HepG2 (cell line): ENCODE results near the gene PTPRM. TPM values are rescaled to one million over a fixed set of nuclear protein-coding genes. Genes with fewer than 3 reads are reported as not detected.

Source experiments
- ATAC-seq: fragments of 200-7000 bp; cut with Tn5 transposase; 3 replicates; pipeline ENCODE4 v1.9.1; 2020; ENCODE audit warnings: mild to moderate bottlenecking, moderate library complexity
- BruUV-seq: library from RNA; stranded (reverse); fragments of 400-500 nt; replicated peaks from 2 replicates; lab custom pipeline; 2021; lab: Mats Ljungman, UMichigan
- CTCF ChIA-PET: fragments of 300-600 bp; formaldehyde crosslinking; extraction: SDS; loops from one replicate; lab custom pipeline; 2021; ENCODE audit warnings: low total read pairs, inconsistent platforms, low intra/inter-chr PET ratio; lab: Yijun Ruan, JAX
- POLR2A ChIA-PET: fragments of 350-600 bp; sonication (Branson Sonifier 250); formaldehyde crosslinking; loops from one replicate; lab custom pipeline; 2020; ENCODE audit warnings: antibody characterized with exemption, inconsistent platforms; lab: Yijun Ruan, JAX
- DNase-seq: peaks from one replicate; pipeline ENCODE4 v3.0.0-alpha.2; 2015; ENCODE audit warnings: low spot score
- FAIRE-seq: peaks from 3 replicates; lab custom pipeline; 2011; peaks lifted over from hg19 to GRCh38; lab: Jason Lieb, UNC
- H2AFZ ChIP-seq: one replicate; pipeline ENCODE4 v1.6.1; 2011; ENCODE audit warnings: low read length, inconsistent platforms
- H3K27ac ChIP-seq: fragments of 300-600 bp; 3 replicates; pipeline ENCODE4 v1.8.0; 2011; ENCODE audit warnings: mixed run types, mild to moderate bottlenecking, mixed read lengths, low read length, inconsistent platforms; ENCODE audit not compliant: insufficient read depth; ENCODE audit errors: extremely low read length
- H3K27me3 ChIP-seq, 2 experiments: fragments of 200-600 bp in 1 of 2; 2 replicates in 1 of 2; 3 replicates in 1 of 2; pipeline versions ENCODE4 v1.6.0 to v1.8.0; 2011; ENCODE audit warnings: low read length in 2 of 2, mild to moderate bottlenecking in 2 of 2, moderate library complexity in 2 of 2, inconsistent platforms in 1 of 2; ENCODE audit not compliant: insufficient read depth in 2 of 2, control insufficient read depth in 1 of 2
- H3K36me3 ChIP-seq, 2 experiments: fragments of 200-600 bp in 1 of 2; replicated peaks in 1 of 2; 2 replicates in 1 of 2; 3 replicates in 1 of 2; pipeline versions ENCODE4 v1.5.1 to v1.8.0; 2011; ENCODE audit warnings: low read length in 2 of 2, inconsistent platforms in 1 of 2; ENCODE audit not compliant: insufficient read depth in 2 of 2, control insufficient read depth in 1 of 2
- H3K4me1 ChIP-seq: 2 replicates; pipeline ENCODE4 v1.5.1; 2012; ENCODE audit warnings: low read length, inconsistent platforms; ENCODE audit not compliant: insufficient read depth
- H3K4me2 ChIP-seq: 2 replicates; pipeline ENCODE4 v1.6.0; 2011; ENCODE audit warnings: low read depth, low read length, inconsistent platforms
- H3K4me3 ChIP-seq, 3 experiments: fragments of 200-600 bp in 1 of 3; sonication (generic), shearing (Covaris generic) in 1 of 3; replicated peaks in 1 of 3; 2 replicates each; pipeline ENCODE4 v1.5.1; 2011 to 2016; ENCODE audit warnings: low read length in 3 of 3, inconsistent platforms in 2 of 3, low read depth in 2 of 3, mild to moderate bottlenecking in 2 of 3, control low read depth in 1 of 3, mixed read lengths in 1 of 3; ENCODE audit not compliant: insufficient read depth in 1 of 3
- H3K79me2 ChIP-seq: one replicate; pipeline ENCODE4 v1.6.1; 2011; ENCODE audit warnings: low read length, inconsistent platforms; ENCODE audit not compliant: insufficient read depth
- H3K9ac ChIP-seq: 2 replicates; pipeline ENCODE4 v1.6.0; 2011; ENCODE audit warnings: mild to moderate bottlenecking, low read depth, low read length, inconsistent platforms; ENCODE audit not compliant: insufficient read depth
- H3K9me3 ChIP-seq: 2 replicates; pipeline ENCODE4 v1.5.1; 2012; ENCODE audit warnings: mild to moderate bottlenecking, low read length
- H4K20me1 ChIP-seq: 2 replicates; pipeline ENCODE4 v1.6.0; 2011; ENCODE audit warnings: inconsistent platforms, mild to moderate bottlenecking, low read length, moderate library complexity; ENCODE audit not compliant: insufficient read depth
- HBP1 ChIP-seq: IDR thresholded peaks from 2 replicates; pipeline ENCODE4 v1.6.1; 2016; ENCODE audit warnings: low read depth, control low read depth
- KDM4B ChIP-seq: sonication (generic); formaldehyde crosslinking; IDR thresholded peaks from 2 replicates; pipeline ENCODE4 v1.4.0; 2020; ENCODE audit warnings: missing genetic modification reagents
- LRRFIP1 ChIP-seq: sonication (generic); formaldehyde crosslinking; conservative IDR thresholded peaks from 2 replicates; pipeline ENCODE4 v1.4.0; 2020; ENCODE audit warnings: missing genetic modification reagents
- MEF2D ChIP-seq: sonication (generic); formaldehyde crosslinking; IDR thresholded peaks from 2 replicates; pipeline ENCODE4 v1.5.1; 2020; ENCODE audit warnings: mild to moderate bottlenecking, missing genetic modification reagents
- MTF1 ChIP-seq: sonication (generic); formaldehyde crosslinking; IDR thresholded peaks from 2 replicates; pipeline ENCODE4 v1.5.0; 2020; ENCODE audit warnings: missing genetic modification reagents
- ONECUT2 ChIP-seq: sonication (generic); formaldehyde crosslinking; IDR thresholded peaks from 2 replicates; pipeline ENCODE4 v1.4.0; 2020; ENCODE audit warnings: missing genetic modification reagents
- TAF15 ChIP-seq: fragments of 200-400 bp; formaldehyde crosslinking; IDR thresholded peaks from one replicate; pipeline ENCODE4 v1.6.1; 2018; ENCODE audit warnings: mild to moderate bottlenecking, low read depth, low read length; ENCODE audit not compliant: poor library complexity, severe bottlenecking
- ZNF234 ChIP-seq: sonication (generic); formaldehyde crosslinking; conservative IDR thresholded peaks from 2 replicates; pipeline ENCODE4 v1.5.1; 2020; ENCODE audit warnings: mild to moderate bottlenecking, missing genetic modification reagents
- ZNF512 ChIP-seq: sonication (generic); formaldehyde crosslinking; IDR thresholded peaks from 2 replicates; pipeline ENCODE4 v1.4.0; 2020; ENCODE audit warnings: mild to moderate bottlenecking, missing genetic modification reagents
- ZNF577 ChIP-seq: sonication (generic); formaldehyde crosslinking; IDR thresholded peaks from 2 replicates; pipeline ENCODE4 v1.4.0; 2020; ENCODE audit warnings: mild to moderate bottlenecking, low read depth, missing genetic modification reagents, borderline replicate concordance
- ZNF737 ChIP-seq: sonication (generic); formaldehyde crosslinking; IDR thresholded peaks from 2 replicates; pipeline ENCODE4 v1.5.0; 2020; ENCODE audit warnings: missing genetic modification reagents, mild to moderate bottlenecking, borderline replicate concordance
- ZNF776 ChIP-seq: sonication (generic); formaldehyde crosslinking; IDR thresholded peaks from 2 replicates; pipeline ENCODE4 v1.4.0; 2020; ENCODE audit warnings: mild to moderate bottlenecking, missing genetic modification reagents
- ZNF782 ChIP-seq: sonication (generic); formaldehyde crosslinking; IDR thresholded peaks from 2 replicates; pipeline ENCODE4 v1.4.0; 2020; ENCODE audit warnings: missing genetic modification reagents, mild to moderate bottlenecking, borderline replicate concordance
- ZSCAN21 ChIP-seq: sonication (generic); formaldehyde crosslinking; IDR thresholded peaks from 2 replicates; pipeline ENCODE4 v1.8.0; 2022; ENCODE audit warnings: mild to moderate bottlenecking, missing genetic modification reagents, moderate library complexity, borderline replicate concordance
- WGBS: methylation state at CpG from one replicate; pipeline ENCODE4 v1.1.6; 2017; ENCODE audit warnings: low lambda C conversion rate; 5-methylcytosine and 5-hydroxymethylcytosine counted together
- in situ Hi-C: cut with HindIII; loops from 2 replicates; pipeline ENCODE4 v1.10.0; 2017; ENCODE audit warnings: low pct_unique_long_range_greater_than_20kb; ENCODE audit not compliant: extremely low pct_ligation_motif_present
- intact Hi-C: fragments of 100-400 bp; cut with micrococcal nuclease; formaldehyde crosslinking; loops from one replicate; pipeline ENCODE4 v1.10.0; 2022; ENCODE audit not compliant: unreplicated experiment
- polyA plus RNA-seq, 8 experiments: library from polyadenylated mRNA; depleted of rRNA in 3 of 8; stranded (reverse) in 7 of 8; unstranded in 1 of 8; fragments of >200 nt; fragmentation: Illumina TruSeq in 4 of 8; extraction: Trizol in 4 of 8; gene quantifications; 2 replicates each; pipeline versions ENCODE4 v1.2.1 to v1.2.3, GENCODE V29; 2011 to 2016; ENCODE audit warnings: low read depth in 4 of 8, missing spikeins in 1 of 8, mixed read lengths in 1 of 8; ENCODE audit not compliant: insufficient read depth in 1 of 8
- total RNA-seq, 5 experiments: library from RNA; depleted of rRNA; stranded (reverse); fragments of >200 nt; fragmentation: Illumina TruSeq; extraction: Trizol; gene quantifications; 2 replicates each; pipeline ENCODE4 v1.2.3, GENCODE V29; 2016; ENCODE audit warnings: low read depth in 1 of 5

The PTPRM gene
- total and polyA plus RNA-seq, 2 of the 13 experiments (the other 11 are each of a cell fraction or from before 2014, with no cell fraction given): 12.6 to 108 TPM

- DNase-seq: no peak
- no peaks in the 10 kb centered on the region for H3K4me1 ChIP-seq
- no peaks in the 10 kb centered on the region for H3K36me3 ChIP-seq
- BruUV-seq: no TSS peak
- no peak for FAIRE-seq
- H2AFZ ChIP-seq: no peak overlapping the region
- 98% methylated on average over 5 of the region's 5 CpGs for WGBS
- no peak overlapping the region for H3K4me3 ChIP-seq
- TF ChIP-seq MTF1 (CRISPR knock-in tag): no peak
- TF ChIP-seq MEF2D (CRISPR knock-in tag): no peak
- no peaks in the 10 kb centered on the region for H3K27me3 ChIP-seq
- H4K20me1 ChIP-seq: no peaks in the 10 kb centered on the region
- POLR2A ChIA-PET: no interaction called here
- no peak overlapping the region for H3K4me2 ChIP-seq
- in situ Hi-C loops (no loop called here), intact Hi-C loops (no loop called here)
- H3K79me2 ChIP-seq: no peaks in the 10 kb centered on the region
- H3K9me3 ChIP-seq: no peaks in the 10 kb centered on the region
- no peak overlapping the region for H3K9ac ChIP-seq
- CTCF ChIA-PET: no interaction called here
- no peak for ATAC-seq
- H3K27ac ChIP-seq: no peak overlapping the region
Observed at GRCh38 chr18:7939521-7939920, 372.4 kb downstream of the PTPRM start.

- DNase-seq (no peak), ATAC-seq (no peak), FAIRE-seq (no peak)
- H4K20me1 ChIP-seq: no peaks in the 10 kb centered on the region
- in situ Hi-C loops: no loop called here
- H3K27ac ChIP-seq: no peak overlapping the region
- H3K9ac ChIP-seq: no peak overlapping the region
- no peak overlapping the region for H3K4me2 ChIP-seq
- POLR2A ChIA-PET: no interaction called here
- no peaks in the 10 kb centered on the region for H3K27me3 ChIP-seq
- 87% methylated on average over 5 of the region's 5 CpGs for WGBS
- CTCF ChIA-PET: no interaction called here
- intact Hi-C loops: no loop called here
- no peaks in the 10 kb centered on the region for H3K4me1 ChIP-seq
- H3K9me3 ChIP-seq: no peaks in the 10 kb centered on the region
- no peaks in the 10 kb centered on the region for H3K36me3 ChIP-seq
- H3K79me2 ChIP-seq: no peaks in the 10 kb centered on the region
- H2AFZ ChIP-seq: no peak overlapping the region
- H3K4me3 ChIP-seq: no peak overlapping the region
- BruUV-seq: no TSS peak
- no peak for TF ChIP-seq ZNF577
- TF ChIP-seq HBP1 (CRISPR knock-in tag): no peak
- no peak for TF ChIP-seq LRRFIP1
- TF ChIP-seq ONECUT2 (CRISPR knock-in tag): no peak
- TF ChIP-seq ZNF782: no peak
- TF ChIP-seq KDM4B: no peak
- TF ChIP-seq TAF15: no peak
- no peak for TF ChIP-seq ZNF737
- no peak for TF ChIP-seq ZSCAN21 (CRISPR knock-in tag)
- no peak for TF ChIP-seq ZNF512 (CRISPR knock-in tag)
- TF ChIP-seq ZNF234 (CRISPR knock-in tag): no peak
- TF ChIP-seq ZNF776 (CRISPR knock-in tag): no peak
Observed at GRCh38 chr18:7940379-7940778, 373.3 kb downstream of the PTPRM start.
